AG10803 (cell line): ENCODE results near the gene ATP6AP1.

Experiments
- DNase-seq: peaks from one replicate; pipeline ENCODE4 v3.0.0; 2010; ENCODE audit warnings: low read depth
- H3K4me3 ChIP-seq: 2 replicates; pipeline ENCODE4 v1.5.1; 2011; ENCODE audit warnings: mild to moderate bottlenecking, low read length, control low read depth
- CTCF ChIP-seq: conservative IDR thresholded peaks from 2 replicates; pipeline ENCODE4 v1.5.1; 2011; ENCODE audit warnings: mild to moderate bottlenecking, low read length, control low read depth, inconsistent platforms

The ATP6AP1 gene

DNA sequence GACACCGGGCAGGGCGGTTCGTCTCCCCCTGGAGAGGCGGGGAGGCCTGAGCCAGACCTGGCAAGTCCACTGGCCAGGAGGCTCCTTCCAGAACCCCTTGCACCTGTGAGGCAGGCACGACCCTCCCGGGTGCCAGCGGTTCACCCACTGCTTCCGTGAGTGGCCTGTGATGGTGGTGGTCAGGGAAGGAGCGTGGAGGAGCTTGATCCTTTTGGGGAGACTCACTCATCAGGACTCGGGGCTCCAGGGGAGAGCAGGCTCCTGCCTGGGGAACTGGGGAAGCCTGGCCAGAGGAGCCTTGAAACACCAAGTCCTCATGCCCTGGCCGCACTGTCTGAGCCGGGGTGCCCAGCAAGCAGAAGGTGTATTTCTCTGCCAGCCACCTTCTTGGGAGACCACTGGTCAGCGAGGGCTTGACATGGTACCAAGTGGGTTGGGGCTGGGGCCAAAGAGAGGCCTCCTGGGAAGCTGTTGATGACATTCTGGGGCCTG is 16.3 kb downstream of the ATP6AP1 start:
- no peak for TF ChIP-seq CTCF
- H3K4me3 ChIP-seq: peak overlapping the region; percentile 67
- no peak for DNase-seq

DNA sequence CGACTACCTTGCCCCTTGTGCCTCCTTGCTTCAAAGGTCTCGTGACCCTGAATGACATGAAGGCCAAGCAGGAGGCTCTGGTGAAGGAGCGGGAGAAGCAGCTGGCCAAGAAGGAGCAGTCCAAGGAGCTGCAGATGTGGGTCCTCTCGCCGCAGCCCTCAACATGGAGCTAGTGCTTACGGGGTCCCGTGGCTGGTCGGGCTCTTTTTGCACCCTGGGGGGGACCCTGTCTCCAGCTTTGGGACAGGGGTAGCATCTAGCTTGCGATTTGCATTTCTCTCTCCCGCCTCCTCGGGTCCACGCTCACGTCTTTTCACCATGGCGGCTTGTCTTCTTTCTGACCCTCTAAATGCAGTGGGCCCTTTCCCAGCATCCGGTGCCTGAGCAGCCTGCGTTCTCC is 17.3 kb downstream of the ATP6AP1 start:
- DNase-seq: no peak
- TF ChIP-seq CTCF: no peak
- H3K4me3 ChIP-seq: no peak overlapping the region

GRCh38 chrX:154446430-154446829 is 18.0 kb downstream of the ATP6AP1 start:
- DNase-seq: no peak
- TF ChIP-seq CTCF: no peak
- no peak overlapping the region for H3K4me3 ChIP-seq

- no peak for DNase-seq
- no peak for TF ChIP-seq CTCF
- H3K4me3 ChIP-seq: no peak overlapping the region
Measured at GRCh38 chrX:154448484-154448883, 20.0 kb downstream of the ATP6AP1 start.

GRCh38 chrX:154449618-154450017 is 21.1 kb downstream of the ATP6AP1 start:
- no peak overlapping the region for H3K4me3 ChIP-seq
- no peak for DNase-seq
- no peak for TF ChIP-seq CTCF

- H3K4me3 ChIP-seq: no peak overlapping the region
- TF ChIP-seq CTCF: no peak
- no peak for DNase-seq
Measured at GRCh38 chrX:154450312-154450711, 21.8 kb downstream of the ATP6AP1 start.

DNA sequence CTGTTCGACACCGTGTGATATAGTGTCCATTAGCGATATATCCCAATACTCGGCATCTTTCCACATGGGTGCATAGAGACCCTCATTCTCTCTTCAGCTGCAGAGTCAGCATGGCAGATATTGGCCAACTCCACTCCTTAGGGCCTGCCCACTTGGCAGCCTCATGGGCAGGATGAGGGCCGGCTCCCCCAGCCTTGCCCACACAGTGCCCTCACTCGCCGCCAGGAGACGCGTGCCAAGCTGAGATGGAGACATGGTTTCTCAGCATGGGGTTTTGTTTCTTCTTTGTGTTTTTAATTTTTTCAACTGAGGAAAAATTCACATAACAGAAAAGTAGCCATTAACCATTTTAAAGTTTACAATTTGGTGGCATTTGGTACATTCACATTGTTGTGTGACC is 24.3 kb downstream of the ATP6AP1 start:
- TF ChIP-seq CTCF: no peak
- no peak overlapping the region for H3K4me3 ChIP-seq
- no peak for DNase-seq
